Left renal pelvis (tissue), 4 donors: ENCODE data around the gene FSTL4. TPM values are rescaled to one million over a fixed set of nuclear protein-coding genes. Genes with fewer than 3 reads are reported as not detected.

ENCODE experiments used
- DNase-seq, 4 donors: peaks; one replicate each; pipeline ENCODE4 v3.0.0-alpha.2; 2013; ENCODE audit warnings: low read depth in 4 of 4, low spot score in 3 of 4
- polyA plus RNA-seq, 4 donors: library from polyadenylated mRNA; unstranded; fragments of 120-200 nt; gene quantifications; one replicate each; pipeline ENCODE4 v1.2.1, GENCODE V29; 2013; ENCODE audit not compliant: insufficient read length in 4 of 4

FSTL4 gene
- polyA plus RNA-seq, 4 donors: 0.67 to 1.2 (median 0.79) TPM; not detected in 1

DNA sequence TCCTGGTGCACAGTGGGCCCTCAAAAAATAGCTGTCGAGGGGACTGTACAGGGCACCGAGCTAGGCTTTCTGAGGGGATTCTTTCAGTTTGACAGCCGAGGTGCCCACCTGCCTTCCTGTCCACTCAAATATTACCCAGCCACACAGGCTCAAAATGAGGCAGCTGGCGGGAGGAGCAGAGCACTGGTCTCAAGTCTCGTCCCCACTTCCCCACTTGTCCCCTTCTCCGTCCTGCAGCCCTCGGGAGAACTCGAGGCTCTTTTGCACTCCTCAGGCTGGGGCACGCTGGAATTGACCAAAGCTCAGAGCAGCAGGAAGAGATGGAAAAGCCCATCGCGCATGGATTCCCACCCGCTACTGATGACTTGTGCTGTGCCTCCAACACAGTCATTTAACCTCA is 375.4 kb downstream of the FSTL4 start:
- DNase-seq: no peak

DNA sequence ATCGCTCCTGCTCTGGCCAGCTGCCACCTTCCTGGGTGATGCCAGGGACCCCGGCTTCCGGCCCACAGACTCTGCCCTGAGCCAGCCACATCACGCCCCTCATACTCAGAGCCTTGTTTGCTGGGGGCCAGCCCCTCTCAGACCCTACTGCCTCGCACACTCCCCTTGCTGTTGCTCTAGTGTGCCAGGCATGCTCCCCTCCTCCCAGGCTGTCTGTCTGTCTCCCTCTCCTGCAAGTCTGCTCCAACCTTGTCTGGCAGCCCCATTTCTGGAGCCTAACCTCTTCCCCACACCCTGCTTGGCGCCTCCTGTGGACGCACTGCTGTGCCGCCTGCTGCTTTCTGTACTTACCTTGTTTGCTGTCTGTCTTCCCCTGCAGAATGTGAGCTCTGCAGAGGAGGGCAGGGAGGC is 375.8 kb downstream of the FSTL4 start:
- no peak for DNase-seq

DNA sequence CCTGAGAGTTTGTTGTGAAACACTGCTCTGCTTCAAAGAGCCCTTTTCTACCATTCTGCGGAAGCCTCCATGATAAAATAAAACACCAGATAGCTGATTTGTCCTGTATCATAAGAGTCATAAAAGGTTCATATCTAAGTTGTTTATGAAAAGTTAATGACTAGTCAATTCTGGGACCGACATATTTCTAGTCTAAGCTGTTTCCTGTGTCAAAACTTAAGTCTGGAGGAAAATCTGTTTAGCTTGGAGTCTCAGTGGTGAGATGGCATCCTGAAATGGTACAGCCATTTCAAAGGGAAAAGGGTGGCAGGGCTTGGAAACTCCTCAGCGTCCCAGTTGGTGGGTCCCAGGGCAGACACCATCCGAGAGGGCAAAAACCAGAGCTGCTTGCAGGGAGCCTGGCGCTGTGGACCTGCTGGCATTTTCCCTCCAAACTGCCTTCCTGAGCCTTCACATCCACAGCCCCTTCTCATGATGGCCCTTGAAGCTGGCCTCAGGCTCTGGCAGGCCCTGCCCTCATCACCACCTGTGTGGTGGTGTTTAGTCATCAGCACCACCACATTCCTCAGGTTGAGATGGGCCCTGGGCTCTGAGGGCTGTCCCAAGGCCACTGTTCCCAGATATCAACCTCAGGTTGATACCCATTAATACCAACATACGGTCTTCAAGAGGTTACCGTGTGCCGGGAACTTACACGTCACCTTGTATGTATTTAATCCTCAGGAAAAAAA is 376.5 kb downstream of the FSTL4 start:
- DNase-seq: no peak

DNA sequence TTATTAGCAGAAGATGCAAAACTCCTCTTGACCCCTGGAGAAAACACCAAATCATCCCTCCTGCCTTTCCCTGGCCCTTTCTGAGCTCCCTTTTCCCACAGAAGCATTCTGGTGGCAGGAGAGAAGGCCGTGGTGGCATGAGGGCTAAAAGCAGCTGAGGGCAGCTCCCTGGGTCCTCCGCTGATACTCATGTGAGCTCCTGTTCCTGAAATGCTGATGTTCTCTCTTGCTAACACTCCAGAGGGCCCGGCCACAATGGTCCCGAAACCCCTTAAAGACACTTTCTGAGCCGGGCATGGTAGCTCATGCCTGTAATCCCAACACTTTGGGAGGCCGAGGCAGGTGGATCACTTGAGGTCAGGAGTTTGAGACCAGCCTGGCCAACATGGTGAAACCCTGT is 377.4 kb downstream of the FSTL4 start:
- no peak for DNase-seq

DNA sequence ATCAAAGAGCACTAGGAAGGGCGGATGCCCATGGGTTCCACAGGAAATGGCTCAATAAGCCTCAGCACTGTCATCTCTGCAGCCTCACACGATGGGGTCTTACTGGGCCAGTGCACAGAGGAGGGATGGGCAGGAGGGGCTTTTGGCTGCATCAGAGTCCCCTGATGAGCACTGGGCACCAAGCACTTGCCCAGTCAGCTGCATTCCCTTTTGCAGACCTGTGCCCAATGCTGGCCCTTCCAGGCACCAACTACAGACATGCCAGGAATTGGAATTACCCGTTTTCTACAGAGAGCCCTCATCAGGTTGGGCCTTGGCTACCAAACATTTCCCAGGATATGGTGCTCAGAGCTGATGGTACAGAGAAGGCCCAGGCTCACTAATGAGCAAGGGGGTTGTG is 378.1 kb downstream of the FSTL4 start:
- DNase-seq: no peak

DNA sequence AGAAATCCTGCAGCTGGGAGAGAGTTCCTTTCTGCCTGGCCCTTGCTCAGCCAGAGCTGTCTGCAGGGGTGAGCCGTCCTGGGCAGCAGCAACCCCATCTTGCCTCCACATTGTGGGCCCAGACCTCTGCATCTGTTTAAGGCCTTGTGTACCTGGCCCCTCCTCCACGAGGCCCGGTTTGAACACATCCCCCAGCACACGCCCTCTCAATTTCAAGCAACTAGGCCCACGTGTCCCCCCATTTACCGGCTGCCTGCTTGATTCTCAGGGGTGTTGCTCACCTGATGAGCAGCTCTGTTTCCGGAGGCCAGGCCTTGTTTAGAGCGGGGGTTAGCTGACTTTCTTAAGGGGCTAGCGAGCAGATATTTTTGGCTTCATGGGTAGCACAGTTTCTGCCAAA is 378.7 kb downstream of the FSTL4 start:
- DNase-seq: no peak

DNA sequence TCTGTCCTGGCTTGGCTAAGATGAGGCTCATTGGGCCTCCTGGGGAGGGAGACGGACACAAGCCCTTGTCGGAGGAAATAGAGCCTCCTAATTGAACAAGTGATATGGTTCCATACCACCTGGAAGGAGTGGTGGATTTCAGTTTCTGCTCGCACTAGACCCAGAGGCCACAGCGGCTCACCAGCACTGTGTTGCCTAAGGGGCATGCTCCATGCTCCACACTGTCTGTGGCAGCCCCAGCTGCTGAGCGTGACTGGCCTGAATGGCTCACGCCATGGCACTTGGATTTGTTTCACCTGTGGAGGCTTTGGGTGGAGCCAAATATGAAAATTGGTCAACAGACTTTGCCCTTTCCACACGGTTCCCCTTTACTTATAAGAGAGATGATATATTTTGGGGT is 379.4 kb downstream of the FSTL4 start:
- no peak for DNase-seq

DNA sequence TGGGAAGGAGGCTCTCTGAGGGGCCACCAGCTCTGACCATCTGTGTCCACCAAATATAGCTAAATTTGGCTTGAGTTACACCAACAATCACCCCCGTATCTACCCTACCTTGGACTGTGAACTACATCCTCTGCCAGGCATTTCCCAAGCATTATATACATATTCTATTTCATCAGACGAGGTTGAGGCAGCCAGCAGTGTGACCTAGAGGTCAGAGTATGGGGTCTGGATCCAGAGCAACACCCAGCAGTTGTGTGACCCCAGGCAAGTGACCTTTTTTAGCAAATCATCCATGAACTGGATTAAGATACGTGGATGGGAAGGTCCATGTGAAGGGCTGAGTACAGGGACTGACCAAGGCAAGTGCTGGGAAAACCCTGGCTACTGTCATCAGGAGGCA is 379.9 kb downstream of the FSTL4 start:
- DNase-seq: no peak

DNA sequence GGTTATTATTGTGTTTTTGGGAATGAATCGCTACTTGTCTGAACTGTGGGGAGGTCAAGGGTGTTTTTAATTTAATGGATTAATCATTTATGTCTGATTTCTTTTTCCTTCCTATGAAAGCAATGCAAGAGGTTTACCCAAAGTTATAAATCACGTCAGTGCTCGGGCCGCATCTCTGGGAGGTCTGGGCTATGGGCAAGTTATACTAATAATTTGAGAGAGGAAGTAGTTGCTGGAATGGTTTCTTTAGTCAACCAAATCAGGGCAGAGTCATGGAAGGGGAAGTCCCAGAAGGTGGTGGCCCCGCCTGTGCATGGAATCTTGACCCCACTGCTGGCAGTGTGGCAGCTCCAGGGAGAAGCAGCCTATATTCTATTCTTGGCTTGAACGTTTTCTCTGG is 380.3 kb downstream of the FSTL4 start:
- no peak for DNase-seq

DNA sequence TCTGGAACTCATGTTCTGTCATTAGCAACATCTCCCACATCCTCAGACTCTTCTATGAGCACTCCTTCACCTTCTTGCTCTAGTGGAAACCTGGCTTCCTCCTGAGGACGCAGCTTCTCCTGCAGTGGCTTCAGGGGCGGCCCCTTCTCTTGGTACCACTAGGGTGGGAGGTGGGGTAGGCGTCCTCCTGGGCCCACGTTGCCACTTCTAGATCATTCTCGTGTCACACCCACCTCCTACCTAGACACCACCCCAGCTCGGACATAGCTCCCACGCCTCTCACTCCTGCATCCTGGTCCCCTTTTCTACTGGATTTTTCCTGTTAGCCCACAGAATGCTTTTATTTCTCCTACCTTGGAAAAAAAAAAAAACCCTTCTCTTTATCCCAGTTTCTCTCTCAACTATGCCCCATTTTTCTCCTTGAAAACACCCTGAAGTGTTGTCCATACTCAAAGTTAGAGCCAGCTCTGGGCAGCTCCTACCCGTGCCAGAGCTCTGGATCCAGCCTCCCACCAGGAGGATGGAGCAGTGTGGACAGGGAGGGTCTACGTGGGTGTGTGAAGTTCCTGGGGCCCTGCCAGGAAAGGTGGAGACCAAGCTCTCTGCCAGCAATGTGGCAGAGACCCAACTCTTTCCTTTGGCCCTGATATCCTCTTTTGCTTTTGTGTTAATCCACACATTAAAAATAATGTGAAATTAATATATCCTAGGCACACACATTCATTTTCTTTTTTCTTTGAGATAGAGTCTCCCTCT is 381.3 kb downstream of the FSTL4 start:
- no peak for DNase-seq

DNA sequence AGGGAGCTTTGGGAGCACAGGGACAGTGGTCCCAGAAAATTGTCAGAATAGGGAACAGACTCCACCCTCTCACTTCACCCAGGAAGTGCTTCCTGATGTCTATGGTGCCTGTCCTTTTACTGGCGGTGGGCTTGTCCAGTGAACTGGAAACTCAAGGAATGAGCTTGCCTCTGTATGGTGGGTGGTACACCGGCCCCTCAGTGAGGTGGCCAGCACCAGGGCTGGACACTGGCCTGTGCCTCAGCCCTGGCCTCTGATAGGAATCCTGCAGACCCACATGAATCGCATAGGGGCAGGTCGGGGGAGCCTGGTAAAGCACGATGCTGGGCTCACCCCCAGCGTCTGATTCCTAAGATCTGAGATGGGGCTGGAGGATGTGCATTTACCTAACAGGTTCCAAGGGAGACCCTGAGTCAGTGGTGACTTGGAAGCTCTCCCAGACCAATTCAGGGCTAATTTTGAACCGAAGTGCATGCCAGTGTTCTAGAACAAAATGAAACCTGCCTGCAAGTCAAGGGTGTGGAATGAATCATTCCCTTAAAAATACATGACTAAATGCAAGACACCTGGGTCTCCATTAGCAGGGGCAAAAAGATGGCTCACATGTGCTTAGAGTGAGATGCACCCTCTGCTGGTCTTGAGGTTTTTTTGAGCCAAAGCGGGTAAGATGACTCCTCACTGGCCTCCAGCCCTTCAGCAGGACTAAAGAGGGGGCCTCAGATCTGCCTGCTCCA is 382.2 kb downstream of the FSTL4 start:
- no peak for DNase-seq

DNA sequence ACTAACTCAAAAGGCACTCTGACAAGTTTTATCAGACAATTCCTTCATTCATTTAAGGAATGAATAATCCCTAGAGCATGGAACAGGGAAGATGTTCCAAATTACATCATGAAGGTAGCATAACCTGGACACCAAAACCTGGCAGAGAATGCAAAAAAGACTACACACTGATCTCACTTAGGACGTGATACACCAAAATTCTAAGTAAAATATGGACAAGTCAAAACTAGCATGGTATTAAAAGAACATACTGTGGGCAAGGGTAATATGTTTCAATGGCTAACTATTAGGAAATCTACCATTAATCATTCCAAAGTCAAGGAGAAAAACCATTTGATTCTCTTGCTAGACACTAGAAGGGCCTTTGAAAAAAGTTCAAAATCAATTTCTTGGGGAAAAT is 384.0 kb downstream of the FSTL4 start:
- no peak for DNase-seq

DNA sequence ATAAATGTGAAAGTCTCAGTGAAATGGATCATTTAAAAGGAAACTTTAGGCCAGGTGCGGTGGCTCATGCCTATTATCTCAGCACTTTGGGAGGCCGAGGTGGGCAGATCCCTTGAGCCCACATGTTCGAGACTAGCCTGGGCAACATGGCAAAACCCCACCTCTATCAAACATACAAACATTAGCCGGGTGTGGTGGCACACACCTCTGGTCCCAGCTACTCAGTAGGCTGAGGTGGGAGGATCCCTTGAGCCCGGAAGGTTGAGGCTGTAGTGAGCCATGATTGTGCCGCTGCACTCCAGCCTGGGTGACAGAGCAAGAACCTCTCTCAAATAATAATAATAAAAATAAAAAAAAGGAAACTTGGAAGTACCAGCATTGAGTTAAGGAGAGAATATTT is 384.4 kb downstream of the FSTL4 start:
- no peak for DNase-seq

DNA sequence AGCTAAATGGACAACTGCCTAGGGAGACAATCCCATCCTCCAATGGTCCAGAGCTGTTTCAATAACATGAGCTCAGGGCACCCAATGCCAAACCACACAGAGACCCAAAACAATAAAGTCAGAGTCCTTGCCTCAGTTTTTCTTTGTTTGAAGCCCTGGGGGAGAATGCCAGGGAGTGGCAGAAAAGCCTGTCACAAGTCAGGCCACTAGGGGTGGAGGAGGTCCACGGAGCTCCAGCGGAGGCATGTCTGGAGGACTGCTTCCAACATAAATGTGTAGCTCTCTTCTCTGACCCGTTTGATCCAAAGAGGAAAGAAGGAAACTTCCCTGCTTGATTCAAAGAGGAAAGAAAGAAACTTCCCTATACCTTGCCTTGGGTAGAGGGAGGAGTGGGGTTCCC is 385.3 kb downstream of the FSTL4 start:
- no peak for DNase-seq

DNA sequence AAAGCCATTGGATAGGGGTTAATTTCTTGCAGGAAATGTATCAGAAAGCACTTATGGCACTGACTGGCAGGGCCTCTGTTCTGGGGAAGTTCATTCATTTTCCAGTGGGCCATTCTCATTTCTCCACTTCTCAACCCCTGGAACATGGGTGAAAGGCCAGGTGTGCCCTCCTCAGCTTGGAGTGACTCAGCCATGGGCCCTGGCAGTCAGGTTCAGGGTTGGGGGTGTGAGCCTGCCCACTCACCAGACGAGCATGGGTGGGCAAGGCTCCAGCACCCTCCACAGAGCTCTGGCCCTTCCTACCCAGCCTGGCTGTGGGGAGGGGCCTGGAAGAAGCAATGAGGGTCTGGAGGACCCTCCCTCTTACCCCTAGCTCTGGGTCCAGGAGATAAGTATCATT is 386.2 kb downstream of the FSTL4 start:
- no peak for DNase-seq

DNA sequence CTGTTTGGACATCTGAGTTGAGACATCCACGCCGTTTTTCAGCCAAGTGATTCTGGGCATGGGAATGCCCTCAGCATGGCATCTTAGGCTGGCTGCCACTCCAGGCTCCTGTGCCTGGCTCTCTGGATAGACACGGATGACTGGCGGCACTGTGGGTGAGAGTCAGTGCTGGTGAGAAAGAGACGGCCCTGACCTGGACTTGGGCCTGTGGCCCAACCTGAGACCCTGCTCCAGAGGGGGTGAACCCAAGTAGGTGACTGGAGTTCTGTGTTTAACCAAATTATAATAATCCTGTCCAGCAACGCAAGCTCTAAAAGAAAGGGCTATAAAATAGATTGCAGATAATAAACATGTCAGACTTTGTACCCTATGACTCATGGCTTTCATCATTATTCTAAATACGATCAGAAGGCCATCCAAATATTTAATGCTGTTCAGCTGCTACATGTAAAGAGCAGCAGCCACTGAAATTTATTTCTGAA is 386.6 kb downstream of the FSTL4 start:
- no peak for DNase-seq

DNA sequence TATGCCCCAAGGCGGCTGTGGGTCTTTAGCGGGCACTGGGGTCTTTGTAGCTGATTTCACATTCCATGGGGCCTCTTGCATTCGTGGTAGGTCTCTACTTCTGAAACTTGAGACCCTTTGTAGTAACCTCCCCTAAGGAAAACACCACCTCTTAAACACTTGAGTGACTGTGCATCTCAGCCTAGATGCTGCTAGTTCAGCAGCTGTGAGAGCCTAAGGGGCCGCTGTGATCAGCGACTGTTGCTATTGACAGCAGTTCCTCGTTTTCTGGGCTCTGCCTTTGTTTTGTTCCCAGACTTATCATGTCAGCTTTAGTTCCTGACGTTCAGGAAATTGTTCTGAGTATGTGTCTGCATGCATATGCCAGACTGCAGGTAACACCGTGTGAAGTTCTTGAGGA is 389.4 kb downstream of the FSTL4 start:
- DNase-seq: peak in 2 of 4 donors; percentile 18 to 45

DNA sequence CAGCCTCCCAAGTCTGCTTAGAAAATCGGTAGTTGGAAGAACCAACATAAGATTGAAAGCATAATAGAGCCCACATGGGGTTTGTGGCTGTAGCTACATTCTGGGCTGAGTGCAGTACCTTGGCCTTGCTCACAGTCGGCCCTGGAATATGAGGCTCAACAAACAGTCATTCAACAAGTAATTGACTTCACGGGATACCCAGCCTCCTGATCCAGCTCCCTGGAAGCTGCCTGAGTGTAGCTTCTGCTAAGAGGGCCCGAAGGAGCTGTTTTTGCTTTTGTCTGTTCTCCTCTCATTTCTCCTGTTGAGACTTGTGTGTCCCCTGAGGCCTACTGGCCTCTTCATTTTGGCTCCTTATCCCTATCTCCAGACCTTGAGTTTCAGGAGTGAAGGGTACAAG is 389.8 kb downstream of the FSTL4 start:
- no peak for DNase-seq

DNA sequence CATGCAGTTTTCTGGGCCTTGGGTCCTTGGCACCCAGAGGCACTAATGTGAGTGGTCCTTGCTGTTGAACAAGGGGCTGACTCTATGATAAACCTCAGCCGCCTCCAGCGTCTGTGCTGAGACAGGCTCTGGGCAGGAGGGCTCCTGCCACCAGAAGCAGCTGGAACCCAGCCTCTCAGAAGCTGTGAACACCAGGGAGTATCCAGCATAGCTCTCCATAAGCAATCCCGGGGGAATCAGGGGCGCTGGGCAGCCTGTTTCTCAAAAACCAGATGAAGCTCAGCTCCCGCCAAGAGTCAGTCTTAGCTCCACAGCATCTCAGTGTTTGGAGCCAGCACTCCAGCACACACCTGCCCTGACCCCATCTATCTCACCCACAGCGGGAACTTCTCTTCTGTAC is 390.3 kb downstream of the FSTL4 start:
- no peak for DNase-seq

DNA sequence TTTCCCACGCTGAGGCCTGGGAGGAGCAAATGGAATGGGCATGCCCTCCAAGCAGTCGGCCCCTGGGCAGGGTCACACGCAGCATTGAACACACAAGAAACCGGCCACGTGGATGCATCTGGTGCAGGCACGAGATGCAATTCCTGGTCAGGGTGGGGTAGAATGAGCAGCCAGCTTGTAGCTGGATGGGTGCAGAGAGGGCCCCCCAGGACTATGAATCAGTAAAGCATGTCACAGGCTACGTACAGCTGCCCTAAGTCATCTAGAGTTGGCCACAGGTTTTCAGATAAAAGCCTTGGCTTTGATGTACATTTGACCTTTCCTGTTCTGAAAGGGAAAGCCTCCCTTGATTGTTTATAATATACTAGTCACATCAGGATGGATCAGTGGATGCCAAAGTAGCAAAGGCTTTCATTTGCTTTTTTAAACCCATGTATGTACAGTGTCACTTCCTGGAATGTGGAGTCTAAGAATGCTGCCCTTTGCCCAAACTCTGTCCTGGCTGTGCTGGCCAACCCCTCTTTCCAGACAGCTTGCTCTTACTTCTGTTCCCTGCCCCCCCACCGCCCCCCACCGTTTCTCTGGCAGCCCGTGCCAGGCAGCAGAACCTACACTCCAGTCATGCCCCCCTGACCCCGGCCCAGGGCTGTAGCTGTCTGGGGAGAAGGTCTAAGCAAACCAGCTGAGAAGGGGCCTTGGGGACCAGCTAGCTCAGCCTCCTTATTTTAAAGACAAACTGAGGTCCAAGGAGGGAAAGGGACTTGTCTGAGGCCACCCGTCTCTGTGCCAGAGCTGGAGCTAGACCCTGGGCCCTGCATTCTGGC is 391.3 kb downstream of the FSTL4 start:
- DNase-seq: no peak

DNA sequence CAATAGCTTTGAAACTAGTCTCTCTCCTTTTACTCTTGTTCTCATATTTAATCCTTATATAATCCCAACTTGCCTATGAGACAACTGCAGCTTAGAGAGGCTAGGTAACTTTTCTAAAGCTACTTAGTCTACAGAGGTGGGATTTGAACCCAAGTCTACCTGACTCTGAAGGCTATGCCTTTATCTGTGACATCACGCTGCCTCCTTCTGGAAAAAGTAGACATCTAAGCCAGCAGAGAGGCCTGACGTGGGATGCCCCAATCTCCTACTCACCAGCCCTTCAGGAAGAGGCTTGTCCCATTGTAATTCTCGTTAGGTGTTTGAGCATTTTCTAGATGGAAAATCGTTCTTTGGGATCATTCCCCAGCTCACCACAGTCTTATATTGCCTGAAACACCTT is 393.0 kb downstream of the FSTL4 start:
- DNase-seq: no peak
